Endothelial cell of umbilical vein (primary cell): ENCODE results near the gene MC5R.

Source experiments
- EZH2 ChIP-seq: IDR thresholded peaks from 2 replicates; pipeline ENCODE4 v1.6.1; 2012; ENCODE audit warnings: borderline replicate concordance, low read depth, mild to moderate bottlenecking, moderate library complexity, low read length, inconsistent platforms; ENCODE audit not compliant: severe bottlenecking
- POLR2AphosphoS5 ChIP-seq: IDR thresholded peaks from 2 replicates; pipeline ENCODE4 v1.6.1; 2012; ENCODE audit warnings: low read depth, mild to moderate bottlenecking, control low read depth, low read length, moderate library complexity; ENCODE audit not compliant: insufficient read depth
- TF ChIP-seq, protein P1 (sequence below), 2 donors: IDR thresholded peaks; 1 replicate in 1 of 2; 2 replicates in 1 of 2; pipeline ENCODE4 v1.5.1; 2011; ENCODE audit warnings: low read length in 2 of 2, mild to moderate bottlenecking in 2 of 2, moderate library complexity in 2 of 2, control low read depth in 1 of 2, inconsistent platforms in 1 of 2, low read depth in 1 of 2; ENCODE audit not compliant: insufficient read depth in 1 of 2; ENCODE audit errors: extremely low read depth in 1 of 2
- TF ChIP-seq, protein P2 (sequence below): IDR thresholded peaks from 2 replicates; pipeline ENCODE4 v1.6.1; 2011; ENCODE audit not compliant: insufficient read depth, insufficient read length

DNA sequence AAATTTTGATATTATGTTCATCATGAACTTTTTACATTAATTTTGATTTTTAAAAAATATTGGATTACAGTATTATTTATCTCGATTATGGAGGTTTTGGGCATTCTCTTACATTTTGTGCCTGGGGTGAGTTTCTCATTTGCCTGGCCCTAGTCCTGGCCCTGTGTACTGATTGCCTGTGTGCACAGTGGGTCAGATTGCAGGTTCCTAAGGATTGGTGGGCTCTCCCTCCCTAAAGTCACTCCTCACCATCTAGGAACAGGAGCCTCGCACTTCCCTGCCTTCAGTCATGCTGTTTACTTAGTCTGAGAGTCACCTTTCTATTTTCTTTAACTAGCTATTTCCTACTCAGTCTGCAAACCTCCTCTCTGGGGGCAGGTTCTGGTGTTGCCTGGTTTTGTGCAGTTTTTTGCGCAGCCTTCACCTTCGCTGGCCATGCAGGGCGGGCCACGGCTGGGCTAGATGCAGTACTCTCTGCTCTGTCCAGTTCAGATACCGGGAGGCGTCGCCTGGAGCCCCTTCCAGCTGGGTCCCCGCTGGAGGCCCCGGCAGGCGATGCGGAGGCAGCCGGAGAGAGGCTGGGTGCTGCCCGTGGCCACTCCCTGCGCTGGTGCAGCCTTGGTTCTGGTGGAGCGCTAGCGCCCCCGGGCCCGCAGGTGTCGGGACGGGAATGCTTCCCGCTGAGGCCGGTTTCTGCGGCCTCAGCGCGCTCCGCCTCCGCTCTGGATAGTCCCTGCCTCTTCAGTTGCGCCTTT is 23.3 kb upstream of the MC5R start:
- TF ChIP-seq, protein P1, sequence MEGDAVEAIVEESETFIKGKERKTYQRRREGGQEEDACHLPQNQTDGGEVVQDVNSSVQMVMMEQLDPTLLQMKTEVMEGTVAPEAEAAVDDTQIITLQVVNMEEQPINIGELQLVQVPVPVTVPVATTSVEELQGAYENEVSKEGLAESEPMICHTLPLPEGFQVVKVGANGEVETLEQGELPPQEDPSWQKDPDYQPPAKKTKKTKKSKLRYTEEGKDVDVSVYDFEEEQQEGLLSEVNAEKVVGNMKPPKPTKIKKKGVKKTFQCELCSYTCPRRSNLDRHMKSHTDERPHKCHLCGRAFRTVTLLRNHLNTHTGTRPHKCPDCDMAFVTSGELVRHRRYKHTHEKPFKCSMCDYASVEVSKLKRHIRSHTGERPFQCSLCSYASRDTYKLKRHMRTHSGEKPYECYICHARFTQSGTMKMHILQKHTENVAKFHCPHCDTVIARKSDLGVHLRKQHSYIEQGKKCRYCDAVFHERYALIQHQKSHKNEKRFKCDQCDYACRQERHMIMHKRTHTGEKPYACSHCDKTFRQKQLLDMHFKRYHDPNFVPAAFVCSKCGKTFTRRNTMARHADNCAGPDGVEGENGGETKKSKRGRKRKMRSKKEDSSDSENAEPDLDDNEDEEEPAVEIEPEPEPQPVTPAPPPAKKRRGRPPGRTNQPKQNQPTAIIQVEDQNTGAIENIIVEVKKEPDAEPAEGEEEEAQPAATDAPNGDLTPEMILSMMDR (IDR thresholded peaks at IDR 0.05; ENCODE audit: extremely low read depth in 1 of 2, insufficient read depth in 1 of 2, low read depth in 1 of 2, low read length in 2 of 2), result peak; percentile 57 to 78
- peak; percentile 30 for TF ChIP-seq POLR2AphosphoS5
- TF ChIP-seq EZH2, result peak; percentile 42
- TF ChIP-seq, protein P2, sequence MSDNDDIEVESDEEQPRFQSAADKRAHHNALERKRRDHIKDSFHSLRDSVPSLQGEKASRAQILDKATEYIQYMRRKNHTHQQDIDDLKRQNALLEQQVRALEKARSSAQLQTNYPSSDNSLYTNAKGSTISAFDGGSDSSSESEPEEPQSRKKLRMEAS, result no peak
